Osteocyte (in vitro differentiated cells): ENCODE data around the gene FUT1. TPM values are rescaled to one million over a fixed set of nuclear protein-coding genes. Genes with fewer than 3 reads are reported as not detected.
"Not testable (repeated sequence)": the region's sequence is repeated elsewhere in the genome, so short reads cannot be mapped to it uniquely, and the experiment has no call there.

Experiments used
- DNase-seq: peaks from one replicate; pipeline ENCODE4 v3.0.0; 2021; ENCODE audit warnings: mixed read lengths; ENCODE audit not compliant: unreplicated experiment; ENCODE audit errors: extremely low spot score
- H3K27ac Mint-ChIP-seq: one replicate; pipeline ENCODE4 v1.8.0; 2021; ENCODE audit warnings: mild to moderate bottlenecking, mixed read lengths; ENCODE audit not compliant: unreplicated experiment
- H3K27me3 Mint-ChIP-seq: one replicate; pipeline ENCODE4 v1.8.0; 2021; ENCODE audit warnings: mixed read lengths; ENCODE audit not compliant: unreplicated experiment
- H3K36me3 Mint-ChIP-seq: one replicate; pipeline ENCODE4 v1.8.0; 2021; ENCODE audit warnings: mixed read lengths; ENCODE audit not compliant: unreplicated experiment
- H3K4me1 Mint-ChIP-seq: one replicate; pipeline ENCODE4 v1.8.0; 2021; ENCODE audit warnings: mixed read lengths; ENCODE audit not compliant: unreplicated experiment
- H3K4me3 Mint-ChIP-seq: one replicate; pipeline ENCODE4 v1.8.0; 2021; ENCODE audit warnings: mild to moderate bottlenecking, moderate library complexity, mixed read lengths; ENCODE audit not compliant: unreplicated experiment
- H3K9me3 Mint-ChIP-seq: one replicate; pipeline ENCODE4 v1.8.0; 2021; ENCODE audit warnings: mixed read lengths; ENCODE audit not compliant: unreplicated experiment
- CTCF ChIP-seq: fragments of 200-600 bp; sonication (generic); IDR thresholded peaks from 2 replicates; pipeline ENCODE4 v1.5.0; 2021; ENCODE audit warnings: antibody characterized with exemption, mild to moderate bottlenecking, moderate library complexity
- total RNA-seq: library from RNA; stranded (reverse); gene quantifications from 2 replicates; pipeline ENCODE4 v1.2.1, GENCODE V29; 2021

Gene FUT1
- total RNA-seq, 1 donor from 2014 or later, result 0.11 TPM

GRCh38 chr19:48772503-48772953, 20.1 kb upstream of the FUT1 start:
- Mint-ChIP-seq H3K36me3 (no peaks in the 10 kb centered on the region), H3K4me3 (no peak overlapping the region), H3K4me1 (peaks cover 13% of the 10 kb centered on the region), H3K27me3 (peaks cover 5% of the 10 kb centered on the region), H3K27ac (no peak overlapping the region), H3K9me3 (no peaks in the 10 kb centered on the region)
- no peak for TF ChIP-seq CTCF
- DNase-seq, result no peak

- Mint-ChIP-seq H3K27me3 (peaks cover 8% of the 10 kb centered on the region), H3K4me1 (peaks cover 13% of the 10 kb centered on the region), H3K36me3 (no peaks in the 10 kb centered on the region), H3K4me3 (no peak overlapping the region), H3K27ac (no peak overlapping the region), H3K9me3 (no peaks in the 10 kb centered on the region)
- no peak for TF ChIP-seq CTCF
- DNase-seq, result no peak
Observed at GRCh38 chr19:48770734-48771472, 18.5 kb upstream of the FUT1 start.

- Mint-ChIP-seq H3K9me3 (no peaks in the 10 kb centered on the region), H3K36me3 (no peaks in the 10 kb centered on the region), H3K4me3 (no peak overlapping the region), H3K27me3 (peaks cover 11% of the 10 kb centered on the region), H3K27ac (no peak overlapping the region), H3K4me1 (peaks cover 13% of the 10 kb centered on the region)
- no peak for TF ChIP-seq CTCF
- DNase-seq, result no peak
Observed at GRCh38 chr19:48770266-48770665, 17.8 kb upstream of the FUT1 start.

GRCh38 chr19:48768994-48769713, 16.7 kb upstream of the FUT1 start:
- no peak for DNase-seq
- Mint-ChIP-seq H3K9me3 (no peaks in the 10 kb centered on the region), H3K4me1 (peaks cover 13% of the 10 kb centered on the region), H3K36me3 (no peaks in the 10 kb centered on the region), H3K4me3 (no peak overlapping the region), H3K27ac (no peak overlapping the region), H3K27me3 (peaks cover 14% of the 10 kb centered on the region)
- no peak for TF ChIP-seq CTCF

GRCh38 chr19:48768171-48768753, 15.8 kb upstream of the FUT1 start:
- not testable (repeated sequence) for DNase-seq, H3K4me3 Mint-ChIP-seq, H3K36me3 Mint-ChIP-seq, H3K27ac Mint-ChIP-seq, H3K9me3 Mint-ChIP-seq
- Mint-ChIP-seq H3K4me1 (peaks cover 13% of the 10 kb centered on the region), H3K27me3 (peaks cover 14% of the 10 kb centered on the region)

- not testable (repeated sequence) for H3K4me3 Mint-ChIP-seq, DNase-seq, H3K9me3 Mint-ChIP-seq, H3K36me3 Mint-ChIP-seq, H3K27ac Mint-ChIP-seq
- peaks cover 32% of the 10 kb centered on the region for H3K27me3 Mint-ChIP-seq
- peaks cover 12% of the 10 kb centered on the region for H3K4me1 Mint-ChIP-seq
Observed at GRCh38 chr19:48765816-48766215, 13.4 kb upstream of the FUT1 start.
